K562 (cell line): ENCODE data around the gene EPHB2. TPM values are rescaled to one million over a fixed set of nuclear protein-coding genes. Genes with fewer than 3 reads are reported as not detected.

Experiments
- ATAC-seq: fragments of 200-7000 bp; cut with Tn5 transposase; 3 replicates; pipeline ENCODE4 v1.9.1; 2020; ENCODE audit warnings: moderate library complexity
- BruUV-seq: library from RNA; stranded (reverse); fragments of 400-500 nt; replicated peaks from 2 replicates; lab custom pipeline; 2021; lab: Mats Ljungman, UMichigan
- CTCF ChIA-PET: fragments of 300-600 bp; formaldehyde crosslinking; extraction: SDS; loops from one replicate; lab custom pipeline; 2021; ENCODE audit warnings: low intra/inter-chr PET ratio; lab: Yijun Ruan, JAX
- POLR2A ChIA-PET: fragments of 300-600, 350-650 bp; sonication (Branson Sonifier 250); formaldehyde crosslinking; extraction: SDS; loops from one replicate; lab custom pipeline; 2021; ENCODE audit warnings: antibody characterized with exemption, inconsistent platforms; lab: Yijun Ruan, JAX
- DNase-seq, 4 experiments: peaks; one replicate each; pipeline versions ENCODE4 v3.0.0 to v3.0.0-alpha.2; 2011 to 2018; ENCODE audit warnings: low spot score in 3 of 4, mixed read lengths in 3 of 4; ENCODE audit errors: extremely low read depth in 1 of 4
- FAIRE-seq: peaks from 2 replicates; lab custom pipeline; 2011; peaks lifted over from hg19 to GRCh38; lab: Jason Lieb, UNC
- H2AFZ ChIP-seq: 2 replicates; pipeline ENCODE4 v1.6.0; 2011; ENCODE audit warnings: low read depth, low read length, control low read depth, inconsistent platforms
- H3K27ac ChIP-seq: fragments of 200-600 bp; 3 replicates; pipeline ENCODE4 v1.8.0; 2011; ENCODE audit warnings: low read depth, mild to moderate bottlenecking, control low read depth, inconsistent platforms, low read length, moderate library complexity, mixed read lengths; ENCODE audit errors: extremely low read depth
- H3K27me3 ChIP-seq, 2 experiments: fragments of 300-600 bp in 1 of 2; 2 replicates in 1 of 2; 3 replicates in 1 of 2; pipeline versions ENCODE4 v1.6.0 to v1.8.0; 2011; ENCODE audit warnings: inconsistent platforms in 2 of 2, low read length in 2 of 2, mild to moderate bottlenecking in 1 of 2, mixed read lengths in 1 of 2, moderate library complexity in 1 of 2; ENCODE audit not compliant: control insufficient read depth in 2 of 2, insufficient read depth in 2 of 2
- H3K36me3 ChIP-seq: fragments of 300-600 bp; 3 replicates; pipeline ENCODE4 v1.8.0; 2011; ENCODE audit warnings: mild to moderate bottlenecking, low read length, inconsistent platforms; ENCODE audit not compliant: control insufficient read depth, insufficient read depth
- H3K4me1 ChIP-seq, 2 experiments: fragments of 200-600 bp in 1 of 2; replicated peaks in 1 of 2; 2 replicates in 1 of 2; 3 replicates in 1 of 2; pipeline versions ENCODE4 v1.5.1 to v1.8.0; 2011; ENCODE audit warnings: inconsistent platforms in 2 of 2, low read length in 2 of 2, mild to moderate bottlenecking in 1 of 2, mixed read lengths in 1 of 2, moderate library complexity in 1 of 2; ENCODE audit not compliant: control insufficient read depth in 2 of 2, insufficient read depth in 2 of 2
- H3K4me2 ChIP-seq: 2 replicates; pipeline ENCODE4 v1.6.1; 2011; ENCODE audit warnings: low read length, control low read depth, inconsistent platforms, mixed read lengths; ENCODE audit not compliant: insufficient read depth
- H3K4me3 ChIP-seq: fragments of 200-600 bp; sonication (generic), shearing (Covaris generic); 2 replicates; pipeline ENCODE4 v1.5.1; 2016; ENCODE audit warnings: control low read depth, inconsistent platforms
- H3K79me2 ChIP-seq: fragments of 200-600 bp; 3 replicates; pipeline ENCODE4 v1.8.0; 2011; ENCODE audit warnings: low read length, inconsistent platforms; ENCODE audit not compliant: control insufficient read depth, insufficient read depth
- H3K9ac ChIP-seq, 2 experiments: 2 replicates each; pipeline versions ENCODE4 v1.6.0 to v1.6.1; 2011; ENCODE audit warnings: low read depth in 2 of 2, low read length in 2 of 2, control low read depth in 1 of 2, inconsistent platforms in 1 of 2, mild to moderate bottlenecking in 1 of 2, mixed read lengths in 1 of 2; ENCODE audit not compliant: insufficient read depth in 1 of 2
- H3K9me1 ChIP-seq: one replicate; pipeline ENCODE4 v1.6.0; 2011; ENCODE audit warnings: inconsistent platforms, mild to moderate bottlenecking, low read length, moderate library complexity; ENCODE audit not compliant: control insufficient read depth, insufficient read depth
- H3K9me3 ChIP-seq: replicated peaks from 2 replicates; pipeline ENCODE4 v1.5.1; 2011; ENCODE audit warnings: low read depth, low read length, inconsistent platforms; ENCODE audit not compliant: control insufficient read depth, insufficient read depth
- H4K20me1 ChIP-seq: replicated peaks from 2 replicates; pipeline ENCODE4 v1.6.1; 2011; ENCODE audit warnings: low read length, inconsistent platforms, mixed read lengths; ENCODE audit not compliant: control insufficient read depth, insufficient read depth
- ATF7 ChIP-seq: fragments of 450-650 bp; IDR thresholded peaks from 2 replicates; pipeline ENCODE4 v1.7.1; 2014; ENCODE audit warnings: mild to moderate bottlenecking, moderate library complexity
- CTCFL ChIP-seq: IDR thresholded peaks from 2 replicates; pipeline ENCODE4 v1.6.1; 2011; ENCODE audit warnings: borderline replicate concordance, low read depth, mild to moderate bottlenecking, moderate library complexity, low read length; ENCODE audit not compliant: insufficient read depth, poor library complexity, severe bottlenecking
- HES1 ChIP-seq: fragments of 450-650 bp; IDR thresholded peaks from 2 replicates; pipeline ENCODE4 v1.6.1; 2016; ENCODE audit warnings: low read depth, mild to moderate bottlenecking, moderate library complexity
- HIVEP1 ChIP-seq: fragments of 250-450 bp; sonication (Bioruptor Pico); IDR thresholded peaks from 2 replicates; pipeline ENCODE4 v1.4.0; 2020; ENCODE audit warnings: mild to moderate bottlenecking
- JUND ChIP-seq, 2 experiments: IDR thresholded peaks; 2 replicates in 1 of 2; 3 replicates in 1 of 2; pipeline ENCODE4 v1.6.1; 2011; ENCODE audit warnings: borderline replicate concordance in 2 of 2, low read depth in 2 of 2, low read length in 2 of 2, improper control_type of control experiment in 1 of 2, missing biosample characterization in 1 of 2, missing genetic modification characterization in 1 of 2, missing genetic modification reagents in 1 of 2
- NRF1 ChIP-seq, 2 experiments: fragments of 450-650 bp; IDR thresholded peaks in 1 of 2; conservative IDR thresholded peaks in 1 of 2; 2 replicates each; pipeline ENCODE4 v1.6.1; 2014; ENCODE audit warnings: mild to moderate bottlenecking in 2 of 2
- RAD51 ChIP-seq: fragments of 450-650 bp; IDR thresholded peaks from 2 replicates; pipeline ENCODE4 v1.7.1; 2016; ENCODE audit warnings: low read depth, mild to moderate bottlenecking, borderline replicate concordance
- SRF ChIP-seq, 2 experiments: fragments of 250-450, 450-650 bp in 1 of 2; sonication (Bioruptor Pico) in 1 of 2; sonication (generic) in 1 of 2; formaldehyde crosslinking; IDR thresholded peaks; 2 replicates each; pipeline versions ENCODE4 v1.5.0 to v1.5.1; 2020 to 2022; ENCODE audit warnings: mild to moderate bottlenecking in 1 of 2, missing genetic modification reagents in 1 of 2
- WGBS: fragments of 100-300 bp; shearing (Covaris generic); methylation state at CpG from one replicate; pipeline ENCODE4 v1.1.6; 2016; ENCODE audit warnings: low coverage, mixed read lengths; ENCODE audit not compliant: insufficient coverage; ENCODE audit errors: missing lambda C conversion rate; 5-methylcytosine and 5-hydroxymethylcytosine counted together
- in situ Hi-C: fragments of 300-500 bp; cut with MboI; formaldehyde crosslinking; loops from 4 replicates; pipeline ENCODE4 v1.15.0; 2018; ENCODE audit warnings: inconsistent platforms, mixed read lengths
- intact Hi-C: fragments of 100-400 bp; cut with micrococcal nuclease; formaldehyde crosslinking; loops from 2 replicates; pipeline ENCODE4 v1.14.2; 2022
- polyA plus RNA-seq, 8 experiments: library from polyadenylated mRNA; depleted of rRNA in 4 of 8; stranded (reverse) in 5 of 8; unstranded in 3 of 8; fragments of >200 nt; fragmentation: Nextera tagmentation in 2 of 8; fragmentation: Illumina TruSeq in 1 of 8; extraction: Ambion mirVana in 2 of 8; extraction: Trizol in 1 of 8; gene quantifications; 2 replicates each; pipeline versions ENCODE4 v1.2.1 to v1.2.3, GENCODE V29; 2011 to 2014; ENCODE audit warnings: inconsistent platforms in 1 of 8, missing spikeins in 1 of 8
- total RNA-seq, 7 experiments: library from RNA; depleted of rRNA in 6 of 7; stranded (reverse); fragments of >200 nt in 6 of 7; fragmentation: Illumina TruSeq in 2 of 7; extraction: Trizol in 2 of 7; gene quantifications; 2 replicates each; pipeline versions ENCODE4 v1.2.1 to v1.2.3, GENCODE V29; 2011 to 2021; ENCODE audit warnings: low replicate concordance in 1 of 7
- TF ChIP-seq, protein P1 (sequence below): sonication (generic); formaldehyde crosslinking; IDR thresholded peaks from 2 replicates; pipeline ENCODE4 v1.8.0; 2022; ENCODE audit warnings: missing genetic modification reagents, mild to moderate bottlenecking, moderate library complexity, borderline replicate concordance
- TF ChIP-seq, protein P2 (sequence below), 2 experiments: fragments of 450-650 bp in 1 of 2; sonication (generic) in 1 of 2; formaldehyde crosslinking in 1 of 2; IDR thresholded peaks in 1 of 2; conservative IDR thresholded peaks in 1 of 2; 2 replicates each; pipeline versions ENCODE4 v1.6.1 to v1.8.1; 2016 to 2023; ENCODE audit warnings: mild to moderate bottlenecking in 2 of 2, moderate library complexity in 2 of 2, inconsistent platforms in 1 of 2, missing genetic modification reagents in 1 of 2

Gene EPHB2
- total and polyA plus RNA-seq, 9 of the 15 experiments (the other 6 are each of a cell fraction or from before 2014, with no cell fraction given): not detected

DNA sequence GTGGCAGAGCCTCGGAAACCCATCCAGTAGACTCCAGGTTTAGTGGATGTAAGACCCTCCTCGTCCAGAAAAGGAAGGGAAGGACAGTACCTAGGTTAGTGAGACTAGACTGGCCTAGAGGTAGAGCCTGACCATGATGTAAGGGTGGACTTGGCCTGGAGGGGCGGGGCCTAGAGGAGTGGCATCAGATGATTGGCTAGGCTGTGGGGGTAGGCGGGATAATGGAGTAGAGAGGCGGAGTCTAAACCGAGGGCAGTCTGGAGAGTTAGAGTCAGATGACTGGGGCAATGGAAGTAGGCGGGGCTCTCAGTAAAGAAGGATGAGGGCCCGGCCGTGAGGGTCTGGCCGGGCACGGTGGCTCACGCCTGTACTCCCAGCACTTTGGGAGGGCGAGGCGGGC, 70.1 kb downstream of the EPHB2 start:
- ATAC-seq (peak; percentile 100), DNase-seq (peak; percentile 82 to 99 (median 98)), FAIRE-seq (peak; percentile 96)
- no TSS peak for BruUV-seq
- Histone ChIP-seq H3K9me3 (no peaks in the 10 kb centered on the region), H3K27me3 (peaks cover 37 to 75% of the 10 kb centered on the region in 2 experiments), H3K27ac (no peak overlapping the region), H3K36me3 (no peaks in the 10 kb centered on the region), H3K9me1 (no peaks in the 10 kb centered on the region), H2AFZ (peak overlapping the region; percentile 60), H3K4me3 (no peak overlapping the region), H3K4me2 (peak overlapping the region; percentile 6; the same call in 1 of the 2 replicates), H4K20me1 (peaks cover 17% of the 10 kb centered on the region), H3K4me1 (peaks cover 2 to 9% of the 10 kb centered on the region in 2 experiments; a peak in 3 of 5 replicates), H3K9ac (no peak overlapping the region; a peak in 1 of 4 replicates), H3K79me2 (no peaks in the 10 kb centered on the region)
- 7% methylated on average over 13 of the region's 14 CpGs for WGBS
- 0 out of 4 replicates have a peak, but pooled peaks of 1 of the 2 experiments have one; percentile 22 for TF ChIP-seq SRF (CRISPR knock-in tag; IDR thresholded peaks at IDR 0.05)
- TF ChIP-seq HIVEP1 (CRISPR knock-in tag): 0 out of 2 replicates have a peak, but pooled peaks have one; percentile 27
- TF ChIP-seq JUND (IDR thresholded peaks at IDR 0.05; ENCODE audit: borderline replicate concordance, low read depth, low read length): peak; percentile 16; the same call in 1 of the 2 replicates
- TF ChIP-seq JUND (tag; IDR thresholded peaks at IDR 0.05; ENCODE audit: borderline replicate concordance, low read depth, low read length): no peak
- peak; percentile 49 for TF ChIP-seq ATF7
- TF ChIP-seq, protein P1, sequence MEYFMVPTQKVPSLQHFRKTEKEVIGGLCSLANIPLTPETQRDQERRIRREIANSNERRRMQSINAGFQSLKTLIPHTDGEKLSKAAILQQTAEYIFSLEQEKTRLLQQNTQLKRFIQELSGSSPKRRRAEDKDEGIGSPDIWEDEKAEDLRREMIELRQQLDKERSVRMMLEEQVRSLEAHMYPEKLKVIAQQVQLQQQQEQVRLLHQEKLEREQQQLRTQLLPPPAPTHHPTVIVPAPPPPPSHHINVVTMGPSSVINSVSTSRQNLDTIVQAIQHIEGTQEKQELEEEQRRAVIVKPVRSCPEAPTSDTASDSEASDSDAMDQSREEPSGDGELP (CRISPR knock-in tag): peak; percentile 18; the same call in 1 of the 2 replicates
- TF ChIP-seq, protein P2, sequence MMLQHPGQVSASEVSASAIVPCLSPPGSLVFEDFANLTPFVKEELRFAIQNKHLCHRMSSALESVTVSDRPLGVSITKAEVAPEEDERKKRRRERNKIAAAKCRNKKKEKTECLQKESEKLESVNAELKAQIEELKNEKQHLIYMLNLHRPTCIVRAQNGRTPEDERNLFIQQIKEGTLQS (IDR thresholded peaks at IDR 0.05): 0 out of 2 replicates have a peak, but pooled peaks have one; percentile 12
- TF ChIP-seq, protein P2 (CRISPR knock-in tag; conservative IDR thresholded peaks at IDR 0.05): no peak
- TF ChIP-seq NRF1 (conservative IDR thresholded peaks at IDR 0.05 in 1 of 2, IDR thresholded peaks at IDR 0.05 in 1 of 2): 0 out of 4 replicates have a peak, but pooled peaks of 1 of the 2 experiments have one; percentile 24
- no peak for TF ChIP-seq HES1
- no peak for TF ChIP-seq CTCFL
- peak; percentile 35; the same call in 1 of the 2 replicates for TF ChIP-seq RAD51
- CTCF ChIA-PET: no interaction called here
- intact Hi-C loops: no loop called here
- in situ Hi-C loops: no loop called here
- POLR2A ChIA-PET: interaction anchor here (1.0 kb wide), 1 partner anchor 14 kb away, joined by 3 read pairs; no protein-coding TSS in a partner anchor
